ENCODE results near the gene LOC128125822.

DNA sequence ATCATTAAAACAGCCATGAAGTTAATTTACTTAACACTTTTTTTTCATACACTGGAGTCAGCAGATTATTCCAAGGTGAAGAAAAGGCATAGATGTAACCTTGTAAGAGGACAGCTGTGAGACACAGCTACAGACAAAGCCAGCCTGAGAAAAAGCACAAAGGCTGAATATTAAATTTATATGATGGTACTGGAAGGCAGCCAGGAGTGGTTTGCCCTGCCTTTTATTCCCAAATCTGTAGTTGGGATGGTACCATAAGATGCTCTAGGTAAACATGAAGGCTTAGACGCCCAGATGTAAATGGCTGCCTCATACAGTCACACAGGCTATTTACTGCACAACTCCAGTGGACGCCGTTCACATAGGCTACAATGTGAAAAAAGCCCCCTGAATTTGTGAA, 42.1 kb upstream of the LOC128125822 start:
- TF ChIP-seq MAFK (IDR thresholded peaks at IDR 0.05; ENCODE audit: low read depth, low read length) (no peak), POLR2A (IDR thresholded peaks at IDR 0.05; ENCODE audit: low read depth, low read length) (no peak), RCOR1 (IDR thresholded peaks at IDR 0.05; ENCODE audit: insufficient replicate concordance, low read length) (no peak)
- TF ChIP-seq, protein P1, sequence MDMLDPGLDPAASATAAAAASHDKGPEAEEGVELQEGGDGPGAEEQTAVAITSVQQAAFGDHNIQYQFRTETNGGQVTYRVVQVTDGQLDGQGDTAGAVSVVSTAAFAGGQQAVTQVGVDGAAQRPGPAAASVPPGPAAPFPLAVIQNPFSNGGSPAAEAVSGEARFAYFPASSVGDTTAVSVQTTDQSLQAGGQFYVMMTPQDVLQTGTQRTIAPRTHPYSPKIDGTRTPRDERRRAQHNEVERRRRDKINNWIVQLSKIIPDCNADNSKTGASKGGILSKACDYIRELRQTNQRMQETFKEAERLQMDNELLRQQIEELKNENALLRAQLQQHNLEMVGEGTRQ (IDR thresholded peaks at IDR 0.05; ENCODE audit: low read depth, low read length), result no peak

Measured in IMR-90 (cell line).